Measurements from ENCODE around the gene SLC51B. TPM values are rescaled to one million over a fixed set of nuclear protein-coding genes. Genes with fewer than 3 reads are reported as not detected.
"Not testable (repeated sequence)": the region's sequence is repeated elsewhere in the genome, so short reads cannot be mapped to it uniquely, and the experiment has no call there.

Gene SLC51B
- polyA plus RNA-seq (ENCODE audit: insufficient read length in 3 of 3) = 10 to 100 TPM; 10.5 to 12.8 (median 10.9) TPM
- long read RNA-seq, donor 1, partial matches to known transcripts = 0 of 3 reads
- long read RNA-seq, donor 1, other reads (novel, unspliced or antisense) = 0 of 3 reads
- long read RNA-seq, donor 2, partial matches to known transcripts = 0 of 2 reads
- long read RNA-seq, donor 2, other reads (novel, unspliced or antisense) = 0 of 2 reads
- long read RNA-seq, donor 3, transcript SLC51B-201 (4 exons, 940 nt) = major isoform, 6 of 11 reads
- long read RNA-seq, donor 3, partial matches to known transcripts = 0 of 11 reads
- long read RNA-seq, donor 3, other reads (novel, unspliced or antisense) = 5 of 11 reads
- long read RNA-seq, donor 4, partial matches to known transcripts = 0 of 4 reads
- long read RNA-seq, donor 4, other reads (novel, unspliced or antisense) = 0 of 4 reads
- long read RNA-seq, donor 5 = 0 reads
- long read RNA-seq, donor 6, transcript SLC51B-201 (4 exons, 940 nt) = major isoform, 7 of 12 reads
- long read RNA-seq, donor 6, partial matches to known transcripts = 0 of 12 reads
- long read RNA-seq, donor 6, other reads (novel, unspliced or antisense) = 5 of 12 reads
- long read RNA-seq, donor 7, transcript SLC51B-201 (4 exons, 940 nt) = major isoform, 9 of 24 reads
- long read RNA-seq, donor 7, partial matches to known transcripts = 15 of 24 reads
- long read RNA-seq, donor 7, other reads (novel, unspliced or antisense) = 0 of 24 reads
- long read RNA-seq, donor 8 = 0 reads
- long read RNA-seq, donor 9, partial matches to known transcripts = 0 of 2 reads
- long read RNA-seq, donor 9, other reads (novel, unspliced or antisense) = 0 of 2 reads
- long read RNA-seq, donor 10, transcript SLC51B-201 (4 exons, 940 nt) = major isoform, 5 of 5 reads
- long read RNA-seq, donor 10, partial matches to known transcripts = 0 of 5 reads
- long read RNA-seq, donor 10, other reads (novel, unspliced or antisense) = 0 of 5 reads
- long read RNA-seq, donor 11, transcript SLC51B-201 (4 exons, 940 nt) = major isoform, 6 of 6 reads
- long read RNA-seq, donor 11, partial matches to known transcripts = 0 of 6 reads
- long read RNA-seq, donor 11, other reads (novel, unspliced or antisense) = 0 of 6 reads
- long read RNA-seq, donor 12, partial matches to known transcripts = 0 of 1 reads
- long read RNA-seq, donor 12, other reads (novel, unspliced or antisense) = 0 of 1 reads
- long read RNA-seq, donor 13 = 0 reads
- long read RNA-seq, donor 14, partial matches to known transcripts = 0 of 3 reads
- long read RNA-seq, donor 14, other reads (novel, unspliced or antisense) = 0 of 3 reads
- long read RNA-seq, donor 15, partial matches to known transcripts = 0 of 2 reads
- long read RNA-seq, donor 15, other reads (novel, unspliced or antisense) = 0 of 2 reads
- long read RNA-seq, donor 16, transcript SLC51B-201 (4 exons, 940 nt) = major isoform, 5 of 5 reads
- long read RNA-seq, donor 16, partial matches to known transcripts = 0 of 5 reads
- long read RNA-seq, donor 16, other reads (novel, unspliced or antisense) = 0 of 5 reads

GRCh38 chr15:65044724-65045481 is at the start of gene SLC51B:
TSS of gene SLC51B (plus strand) at chr15:65045387. CDS start at chr15:65050005, 4,618 bp downstream.
- DNase-seq (ENCODE audit: extremely low read depth in 1 of 11, low read depth in 9 of 11, low spot score in 4 of 11) = peak in 1 of 11 donors; percentile 61

- DNase-seq (ENCODE audit: extremely low read depth in 1 of 11, low read depth in 9 of 11, low spot score in 4 of 11) = no peak
Observed at GRCh38 chr15:64997066-64997465, 48.1 kb upstream of the SLC51B start.

- DNase-seq (ENCODE audit: extremely low read depth in 1 of 11, low read depth in 9 of 11, low spot score in 4 of 11) = no peak
Observed at GRCh38 chr15:64997745-64998375, 47.3 kb upstream of the SLC51B start.

GRCh38 chr15:65004993-65005392 is 40.2 kb upstream of the SLC51B start:
- DNase-seq (ENCODE audit: extremely low read depth in 1 of 11, low read depth in 9 of 11, low spot score in 4 of 11) = no peak

- DNase-seq (ENCODE audit: extremely low read depth in 1 of 11, low read depth in 9 of 11, low spot score in 4 of 11) = no peak
Observed at GRCh38 chr15:65006876-65007275, 38.3 kb upstream of the SLC51B start.

- DNase-seq (ENCODE audit: extremely low read depth in 1 of 11, low read depth in 9 of 11, low spot score in 4 of 11) = no peak
Observed at GRCh38 chr15:65008983-65009382, 36.2 kb upstream of the SLC51B start.

- DNase-seq (ENCODE audit: extremely low read depth in 1 of 11, low read depth in 9 of 11, low spot score in 4 of 11) = not testable (repeated sequence)
Observed at GRCh38 chr15:65011198-65011597, 34.0 kb upstream of the SLC51B start.

- no peak for DNase-seq (ENCODE audit: extremely low read depth in 1 of 11, low read depth in 9 of 11, low spot score in 4 of 11)
Observed at GRCh38 chr15:65020419-65020818, 24.8 kb upstream of the SLC51B start.

- DNase-seq (ENCODE audit: extremely low read depth in 1 of 11, low read depth in 9 of 11, low spot score in 4 of 11) = no peak
Observed at GRCh38 chr15:65021488-65021887, 23.7 kb upstream of the SLC51B start.

- no peak for DNase-seq (ENCODE audit: extremely low read depth in 1 of 11, low read depth in 9 of 11, low spot score in 4 of 11)
Observed at GRCh38 chr15:65026756-65027155, 18.4 kb upstream of the SLC51B start.

- no peak for DNase-seq (ENCODE audit: extremely low read depth in 1 of 11, low read depth in 9 of 11, low spot score in 4 of 11)
Observed at GRCh38 chr15:65027593-65027992, 17.6 kb upstream of the SLC51B start.

GRCh38 chr15:65028338-65028737 is 16.8 kb upstream of the SLC51B start:
- no peak for DNase-seq (ENCODE audit: extremely low read depth in 1 of 11, low read depth in 9 of 11, low spot score in 4 of 11)

- DNase-seq (ENCODE audit: extremely low read depth in 1 of 11, low read depth in 9 of 11, low spot score in 4 of 11) = peak in 9 of 11 donors; percentile 70 to 87 (median 82)
Observed at GRCh38 chr15:65028921-65029735, 16.1 kb upstream of the SLC51B start, which contains the start of gene MTFMT. TSS of gene MTFMT (minus strand) at chr15:65029639. CDS start at chr15:65029613, 26 bp downstream.

GRCh38 chr15:65029736-65030208 is 15.4 kb upstream of the SLC51B start:
- DNase-seq (ENCODE audit: extremely low read depth in 1 of 11, low read depth in 9 of 11, low spot score in 4 of 11) = no peak

GRCh38 chr15:65032801-65033537 is 12.2 kb upstream of the SLC51B start:
- peak in 1 of 11 donors; percentile 80 for DNase-seq (ENCODE audit: extremely low read depth in 1 of 11, low read depth in 9 of 11, low spot score in 4 of 11)
